GM12875 (cell line): ENCODE results near the gene DDX25.

Experiments
- H3K4me3 ChIP-seq: one replicate; pipeline ENCODE4 v1.5.1; 2011; ENCODE audit warnings: low read depth, low read length, control low read depth
- TF ChIP-seq, protein P1 (sequence below): IDR thresholded peaks from 2 replicates; pipeline ENCODE4 v1.5.1; 2011; ENCODE audit warnings: low read depth, mild to moderate bottlenecking, control low read depth, inconsistent platforms, low read length, moderate library complexity, borderline replicate concordance; ENCODE audit not compliant: insufficient read depth

The DDX25 gene

DNA sequence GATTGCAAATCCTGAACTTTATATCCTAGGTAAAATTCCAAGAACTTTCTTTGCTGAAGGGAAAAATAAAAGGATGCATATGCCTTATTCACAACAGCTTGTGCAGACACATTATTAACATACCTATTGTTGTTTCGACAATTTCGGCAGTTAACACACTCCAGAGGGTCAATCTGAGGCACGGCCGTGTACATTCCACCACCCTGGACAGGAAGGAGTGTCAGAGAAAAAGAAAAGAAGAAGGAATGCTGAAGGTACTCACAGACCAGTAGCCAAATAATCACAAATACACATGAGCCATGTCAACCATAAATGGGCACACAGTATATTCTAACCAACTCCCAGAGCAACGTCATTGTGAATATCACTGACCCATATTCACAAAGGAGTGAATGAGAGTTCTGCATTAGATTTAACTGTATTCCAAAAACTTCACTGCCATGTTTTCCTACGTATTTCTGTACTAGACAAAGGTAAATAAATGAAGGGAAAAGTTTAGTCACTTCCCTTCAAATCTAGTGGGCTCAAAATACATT, 73.9 kb downstream of the DDX25 start:
- H3K4me3 ChIP-seq: no peak overlapping the region
- TF ChIP-seq, protein P1, sequence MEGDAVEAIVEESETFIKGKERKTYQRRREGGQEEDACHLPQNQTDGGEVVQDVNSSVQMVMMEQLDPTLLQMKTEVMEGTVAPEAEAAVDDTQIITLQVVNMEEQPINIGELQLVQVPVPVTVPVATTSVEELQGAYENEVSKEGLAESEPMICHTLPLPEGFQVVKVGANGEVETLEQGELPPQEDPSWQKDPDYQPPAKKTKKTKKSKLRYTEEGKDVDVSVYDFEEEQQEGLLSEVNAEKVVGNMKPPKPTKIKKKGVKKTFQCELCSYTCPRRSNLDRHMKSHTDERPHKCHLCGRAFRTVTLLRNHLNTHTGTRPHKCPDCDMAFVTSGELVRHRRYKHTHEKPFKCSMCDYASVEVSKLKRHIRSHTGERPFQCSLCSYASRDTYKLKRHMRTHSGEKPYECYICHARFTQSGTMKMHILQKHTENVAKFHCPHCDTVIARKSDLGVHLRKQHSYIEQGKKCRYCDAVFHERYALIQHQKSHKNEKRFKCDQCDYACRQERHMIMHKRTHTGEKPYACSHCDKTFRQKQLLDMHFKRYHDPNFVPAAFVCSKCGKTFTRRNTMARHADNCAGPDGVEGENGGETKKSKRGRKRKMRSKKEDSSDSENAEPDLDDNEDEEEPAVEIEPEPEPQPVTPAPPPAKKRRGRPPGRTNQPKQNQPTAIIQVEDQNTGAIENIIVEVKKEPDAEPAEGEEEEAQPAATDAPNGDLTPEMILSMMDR: no peak
